Ovary (tissue), 9 donors: Measurements from ENCODE around the gene AKAP7. TPM values are rescaled to one million over a fixed set of nuclear protein-coding genes. Genes with fewer than 3 reads are reported as not detected.

Source experiments
- DNase-seq, 5 donors: peaks; one replicate each; pipeline ENCODE4 v3.0.0-alpha.2; 2019 to 2020
- H3K27ac ChIP-seq, 2 donors: fragments of 200-600 bp; one replicate each; pipeline versions ENCODE4 v1.5.1 to v1.8.0; 2019 to 2022
- H3K27me3 ChIP-seq: fragments of 200-600 bp; one replicate; pipeline ENCODE4 v1.8.0; 2022
- H3K36me3 ChIP-seq: fragments of 200-600 bp; sonication (generic); one replicate; pipeline ENCODE4 v1.5.1; 2019
- H3K4me1 ChIP-seq: one replicate; pipeline ENCODE4 v1.8.1; 2013; ENCODE audit warnings: mild to moderate bottlenecking, moderate library complexity; ENCODE audit not compliant: insufficient read depth
- H3K4me3 ChIP-seq: fragments of 200-600 bp; sonication (generic); one replicate; pipeline ENCODE4 v1.5.1; 2017
- H3K9me3 ChIP-seq, 2 donors: fragments of 200-600 bp in 1 of 2; sonication (generic) in 1 of 2; one replicate each; pipeline versions ENCODE4 v1.5.1 to v1.8.1; 2013 to 2019; ENCODE audit warnings: mild to moderate bottlenecking in 1 of 2, moderate library complexity in 1 of 2
- EP300 ChIP-seq: sonication (generic); formaldehyde crosslinking; IDR thresholded peaks from one replicate; pipeline ENCODE4 v1.6.1; 2017; ENCODE audit warnings: antibody characterized with exemption
- POLR2A ChIP-seq: fragments of 450-650 bp; IDR thresholded peaks from one replicate; pipeline ENCODE4 v1.6.1; 2017; ENCODE audit warnings: antibody characterized with exemption, mild to moderate bottlenecking, moderate library complexity
- WGBS, 3 donors: extraction: QIAGEN DNeasy Blood & Tissue Kit in 1 of 3; methylation state at CpG; one replicate each; pipeline versions ENCODE4 v1.1.5 to v1.1.7; 2013 to 2017; 5-methylcytosine and 5-hydroxymethylcytosine counted together
- intact Hi-C, 4 donors: fragments of 100-400 bp; cut with DNase I; formaldehyde crosslinking; loops; one replicate each; pipeline versions ENCODE4 v1.11.0 to v1.15.1; 2022 to 2023
- polyA plus RNA-seq, 2 donors: library from polyadenylated mRNA; stranded (reverse); fragments of 200-250 nt in 1 of 2; fragments of 350-450 nt in 1 of 2; fragmentation: Illumina TruSeq in 1 of 2; extraction: RNeasy Lipid Tissue Mini Kit (QIAGEN cat#74804) in 1 of 2; gene quantifications; one replicate each; pipeline ENCODE4 v1.2.3, GENCODE V29; 2013 to 2014
- total RNA-seq, 7 donors: library from RNA; depleted of rRNA in 2 of 7; stranded (reverse); fragments of >200 nt in 2 of 7; fragmentation: NEBNext Ultra II Directional in 3 of 7; extraction: Animal tissue kit (Norgen Biotek cat#: 25700) in 3 of 7; gene quantifications; one replicate each; pipeline versions ENCODE4 v1.1.0 to v1.2.4, GENCODE V29; 2016 to 2023
- TF ChIP-seq, protein P1 (sequence below), 3 donors: fragments of 450-650 bp in 2 of 3; fragments of 200-600 bp in 1 of 3; IDR thresholded peaks; one replicate each; pipeline versions ENCODE4 v1.5.1 to v1.8.0; 2016 to 2022; ENCODE audit warnings: antibody characterized with exemption in 3 of 3, mild to moderate bottlenecking in 1 of 3
- donor health status: DM: no; HTN: no; CAD: no; lungs with moderate emphysema.
- donor health status: DM: no; HTN: no; CAD: no.
- donor health status: Bipolar disorder and iron deficiency.
- donor health status: DM: yes; HTN: yes; CAD: no.
- donor health status: DM: no; HTN: no; CAD: no.
- donor health status: DM: yes; HTN: yes; CAD: no.

Gene AKAP7
- total and polyA plus RNA-seq, 9 donors = 8.4 to 38.5 (median 31.1) TPM

DNA sequence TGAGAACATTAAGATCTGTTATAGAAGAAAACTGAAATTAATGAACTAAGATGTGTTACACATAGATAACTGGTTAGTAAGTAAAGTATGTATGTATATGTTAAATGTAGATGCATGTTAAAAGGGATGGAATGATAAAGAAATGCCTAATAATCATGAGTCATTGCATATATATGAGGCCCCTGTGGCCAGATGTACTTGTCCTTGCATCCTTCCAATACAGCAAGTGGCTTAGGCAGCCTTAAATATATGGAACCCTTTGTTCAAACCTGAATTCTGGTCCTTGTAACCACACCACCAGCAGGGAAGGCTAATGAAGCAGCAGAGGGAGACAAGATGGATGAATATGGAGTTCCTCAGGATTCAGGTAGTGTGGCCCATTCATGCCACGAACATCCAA is 9.8 kb upstream of the AKAP7 start:
- no peaks in the 10 kb centered on the region for H3K36me3 ChIP-seq
- no peak for TF ChIP-seq EP300
- TF ChIP-seq, protein P1, sequence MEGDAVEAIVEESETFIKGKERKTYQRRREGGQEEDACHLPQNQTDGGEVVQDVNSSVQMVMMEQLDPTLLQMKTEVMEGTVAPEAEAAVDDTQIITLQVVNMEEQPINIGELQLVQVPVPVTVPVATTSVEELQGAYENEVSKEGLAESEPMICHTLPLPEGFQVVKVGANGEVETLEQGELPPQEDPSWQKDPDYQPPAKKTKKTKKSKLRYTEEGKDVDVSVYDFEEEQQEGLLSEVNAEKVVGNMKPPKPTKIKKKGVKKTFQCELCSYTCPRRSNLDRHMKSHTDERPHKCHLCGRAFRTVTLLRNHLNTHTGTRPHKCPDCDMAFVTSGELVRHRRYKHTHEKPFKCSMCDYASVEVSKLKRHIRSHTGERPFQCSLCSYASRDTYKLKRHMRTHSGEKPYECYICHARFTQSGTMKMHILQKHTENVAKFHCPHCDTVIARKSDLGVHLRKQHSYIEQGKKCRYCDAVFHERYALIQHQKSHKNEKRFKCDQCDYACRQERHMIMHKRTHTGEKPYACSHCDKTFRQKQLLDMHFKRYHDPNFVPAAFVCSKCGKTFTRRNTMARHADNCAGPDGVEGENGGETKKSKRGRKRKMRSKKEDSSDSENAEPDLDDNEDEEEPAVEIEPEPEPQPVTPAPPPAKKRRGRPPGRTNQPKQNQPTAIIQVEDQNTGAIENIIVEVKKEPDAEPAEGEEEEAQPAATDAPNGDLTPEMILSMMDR (IDR thresholded peaks at IDR 0.05) = no peak
- WGBS, 3 donors = 91 to 100% (median 93%) methylated on average over 1 of the region's 1 CpG
- no peaks in the 10 kb centered on the region for H3K9me3 ChIP-seq
- DNase-seq = no peak
- no peak overlapping the region for H3K27ac ChIP-seq
- no peaks in the 10 kb centered on the region for H3K27me3 ChIP-seq
- intact Hi-C loops = no loop called here
- H3K4me1 ChIP-seq = no peaks in the 10 kb centered on the region
- no peak overlapping the region for H3K4me3 ChIP-seq

DNA sequence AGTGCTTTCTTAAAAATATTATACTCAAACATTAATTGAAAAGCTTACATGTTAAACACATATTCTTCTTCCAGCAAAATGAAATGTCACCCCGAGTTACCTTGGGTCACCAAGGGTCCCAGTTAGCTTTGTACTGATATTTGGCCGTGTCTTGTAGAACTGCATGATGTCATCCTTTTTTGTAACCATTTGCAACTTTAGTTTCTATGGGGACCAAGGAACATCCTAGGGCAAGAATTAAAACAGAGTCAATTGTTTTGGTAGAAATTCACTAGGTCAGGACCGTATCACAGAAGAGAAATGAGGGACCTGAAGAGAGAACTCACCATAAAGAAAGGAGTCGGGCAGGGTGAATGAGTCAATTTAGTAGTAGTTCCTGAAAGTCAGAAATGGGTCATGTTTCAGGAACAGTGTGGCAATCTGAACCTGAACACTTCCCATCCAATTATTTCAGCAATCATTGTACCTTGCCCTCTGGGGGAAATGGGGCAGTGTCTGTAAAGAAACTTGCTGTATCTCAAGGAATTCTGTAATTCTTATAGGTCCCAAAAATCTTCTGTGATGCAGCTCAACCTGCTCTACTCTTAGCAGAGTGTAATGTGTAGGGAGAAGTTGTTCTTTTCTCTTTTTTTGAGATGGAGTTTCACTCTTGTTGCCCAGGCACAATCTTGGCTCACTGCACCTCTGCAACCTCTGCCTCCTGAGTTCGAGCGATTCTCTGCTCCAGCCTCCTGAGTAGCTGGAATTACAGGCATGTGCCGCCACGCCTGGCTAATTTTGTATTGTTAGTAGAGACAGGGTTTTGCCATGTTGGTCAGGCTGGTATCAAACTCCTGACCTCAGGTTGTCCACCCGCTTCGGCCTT is 5.3 kb upstream of the AKAP7 start:
- Histone ChIP-seq H3K9me3 (no peaks in the 10 kb centered on the region), H3K4me3 (no peak overlapping the region), H3K27ac (no peak overlapping the region), H3K36me3 (no peaks in the 10 kb centered on the region), H3K4me1 (peaks cover 3% of the 10 kb centered on the region), H3K27me3 (no peaks in the 10 kb centered on the region)
- intact Hi-C loops = no loop called here
- TF ChIP-seq EP300 (no peak), POLR2A (no peak)
- TF ChIP-seq, protein P1 (IDR thresholded peaks at IDR 0.05) = no peak
- DNase-seq = no peak
- 79 to 86% (median 82%) methylated on average over 10 of the region's 10 CpGs for WGBS, 3 donors

DNA sequence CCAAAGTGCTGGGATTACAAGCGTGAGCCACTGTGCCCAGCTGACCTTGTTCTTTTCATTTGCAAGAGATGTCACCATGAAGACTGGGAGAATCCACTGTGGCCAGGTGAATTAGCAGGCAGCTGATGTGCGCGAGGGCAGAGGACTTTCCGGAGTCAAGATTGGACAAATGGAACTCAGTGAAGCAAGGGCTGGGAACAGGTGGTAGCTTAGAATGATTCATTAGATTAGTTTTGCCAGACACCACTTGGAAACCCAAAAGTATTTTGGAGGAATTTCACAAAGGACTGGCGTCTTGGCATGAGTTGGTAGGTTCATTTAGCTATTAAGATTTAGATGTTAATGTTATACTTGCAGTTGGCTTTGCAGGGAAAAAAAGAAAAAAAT is 4.7 kb upstream of the AKAP7 start:
- WGBS, 3 donors = 97 to 99% (median 98%) methylated on average over 5 of the region's 5 CpGs
- no peaks in the 10 kb centered on the region for H3K36me3 ChIP-seq
- H3K9me3 ChIP-seq = no peaks in the 10 kb centered on the region
- no peak overlapping the region for H3K27ac ChIP-seq
- no peak for DNase-seq
- no peak overlapping the region for H3K4me3 ChIP-seq
- H3K4me1 ChIP-seq = peaks cover 3% of the 10 kb centered on the region
- intact Hi-C loops = no loop called here
- H3K27me3 ChIP-seq = no peaks in the 10 kb centered on the region
- TF ChIP-seq EP300 = no peak
- TF ChIP-seq, protein P1 (IDR thresholded peaks at IDR 0.05) = no peak
- TF ChIP-seq POLR2A = no peak

DNA sequence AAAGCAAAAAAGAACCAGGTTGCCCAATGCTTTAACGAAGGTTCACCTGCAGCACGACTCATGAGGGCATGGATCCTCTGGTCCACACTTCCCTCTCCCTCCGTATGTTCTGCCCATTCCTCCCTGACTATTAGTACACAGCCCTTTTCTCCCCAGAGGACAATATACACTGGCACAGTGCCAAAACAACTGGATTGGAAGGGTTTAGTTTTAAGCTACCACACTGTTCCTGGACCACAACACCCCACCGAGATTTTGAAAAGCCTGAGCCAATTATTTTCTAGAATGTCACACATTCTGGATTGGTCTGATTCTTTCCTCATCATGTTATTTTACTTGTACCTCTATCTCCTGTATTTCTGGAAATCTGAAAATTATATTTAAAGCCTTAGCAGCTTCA is 2.9 kb upstream of the AKAP7 start:
- intact Hi-C loops = no loop called here
- no peaks in the 10 kb centered on the region for H3K9me3 ChIP-seq
- H3K36me3 ChIP-seq = no peaks in the 10 kb centered on the region
- peaks cover 3% of the 10 kb centered on the region for H3K4me1 ChIP-seq
- H3K27me3 ChIP-seq = no peaks in the 10 kb centered on the region
- TF ChIP-seq POLR2A (no peak), EP300 (no peak)
- TF ChIP-seq, protein P1 (IDR thresholded peaks at IDR 0.05) = no peak
- WGBS, 3 donors = 79 to 87% (median 81%) methylated on average over 4 of the region's 4 CpGs
- no peak overlapping the region for H3K4me3 ChIP-seq
- DNase-seq = no peak
- H3K27ac ChIP-seq = no peak overlapping the region
